ENCODE results near the gene KRT16.

The KRT16 gene

DNA sequence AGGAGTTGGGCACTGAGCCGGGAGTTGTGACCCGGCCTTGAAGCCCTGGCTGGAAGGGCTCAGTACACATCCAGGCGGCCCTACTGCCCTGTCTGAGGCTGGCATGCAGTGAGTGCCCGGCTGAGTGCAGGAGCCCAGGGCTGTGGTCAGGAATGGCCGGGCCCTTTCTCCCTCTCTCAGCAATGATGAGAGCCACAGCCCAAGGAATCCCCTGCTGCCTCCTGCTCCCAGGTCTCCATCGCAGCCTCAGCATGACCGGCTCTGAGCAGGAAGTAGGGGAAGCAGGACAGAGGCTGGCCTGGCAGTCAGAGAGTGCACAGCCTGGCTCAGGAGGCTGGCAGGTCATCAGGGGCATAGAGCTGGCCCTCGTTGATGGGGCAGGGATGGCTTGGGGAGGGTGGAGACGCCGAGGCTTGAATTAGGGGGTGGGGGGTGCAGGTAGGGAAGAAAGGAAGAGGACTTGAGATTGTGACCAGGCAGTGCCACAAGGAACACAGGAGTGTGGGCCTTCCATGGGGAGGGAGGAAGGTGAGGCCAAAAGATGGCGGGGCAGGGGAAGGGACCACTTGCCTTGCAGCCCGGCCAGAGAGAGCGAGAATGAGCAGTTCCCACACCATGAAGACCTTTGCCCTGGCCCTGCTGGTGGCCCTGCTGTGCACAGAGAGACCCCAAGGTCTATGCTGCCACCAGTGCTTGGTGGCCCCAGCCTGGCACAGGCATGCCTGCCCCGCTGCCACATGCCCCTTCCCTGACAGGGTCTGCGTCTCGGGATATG is 43.9 kb upstream of the KRT16 start:
- Histone ChIP-seq H3K27ac (ENCODE audit: insufficient read depth in 1 of 2, low read depth in 1 of 2, low read length in 2 of 2, poor library complexity in 1 of 2, severe bottlenecking in 2 of 2) (no peak overlapping the region), H3K4me1 (ENCODE audit: control extremely low read depth in 1 of 4, control insufficient read depth in 4 of 4, insufficient read depth in 4 of 4, low read length in 3 of 4) (peaks cover 0 to 20% (median 11%) of the 10 kb centered on the region in 4 experiments), H3K36me3 (ENCODE audit: control insufficient read depth in 4 of 4, insufficient read depth in 4 of 4, low read length in 3 of 4) (no peaks in the 10 kb centered on the region), H3K9me3 (ENCODE audit: control extremely low read depth in 1 of 5, control insufficient read depth in 4 of 5, insufficient read depth in 2 of 5, low read depth in 1 of 5, low read length in 4 of 5) (no peaks in the 10 kb centered on the region), H3K4me3 (ENCODE audit: control insufficient read depth in 1 of 7, extremely low read depth in 1 of 7, insufficient read depth in 4 of 7, low read depth in 2 of 7, low read length in 6 of 7) (no peak overlapping the region), H3K27me3 (replicated peaks in 2 of 5; ENCODE audit: control insufficient read depth in 4 of 5, insufficient read depth in 5 of 5, low read length in 4 of 5) (no peaks in the 10 kb centered on the region)
- 97% methylated on average over 11 of the region's 16 CpGs for WGBS (ENCODE audit: insufficient coverage)
- DNase-seq = no peak
- ChIA-PET CTCF (interaction anchor here (1.1 kb wide), 1 partner anchor 12 kb away, joined by 3 read pairs; no protein-coding TSS in a partner anchor), POLR2A (no interaction called here)

DNA sequence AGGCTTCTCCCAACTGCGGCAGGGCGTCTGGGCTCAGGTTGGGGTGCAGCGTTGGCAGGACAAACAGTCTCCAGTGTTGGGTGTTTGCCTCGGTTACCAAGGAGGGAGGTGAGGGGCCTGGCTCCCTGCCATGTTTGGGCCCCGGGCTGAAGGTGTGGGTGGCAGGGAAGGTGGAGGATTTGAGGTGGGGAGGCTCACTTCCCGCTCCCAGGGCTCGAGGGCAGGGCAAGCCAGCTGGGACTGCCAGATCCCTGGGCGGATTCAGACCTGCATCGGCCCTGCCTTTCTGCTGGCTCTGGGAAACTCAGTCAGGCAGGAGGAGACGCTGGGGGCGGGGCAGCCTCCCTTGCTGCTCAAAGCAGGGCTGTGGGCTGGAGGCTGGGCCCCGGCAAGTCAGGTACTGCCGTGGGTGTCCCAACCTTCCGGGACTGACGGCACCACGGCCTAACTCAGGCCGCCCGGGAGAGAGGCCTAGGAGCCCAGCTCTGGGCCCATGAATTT is 43.1 kb upstream of the KRT16 start:
- 85% methylated on average over 13 of the region's 18 CpGs for WGBS (ENCODE audit: insufficient coverage)
- Histone ChIP-seq H3K4me1 (ENCODE audit: control extremely low read depth in 1 of 4, control insufficient read depth in 4 of 4, insufficient read depth in 4 of 4, low read length in 3 of 4) (peaks cover 0 to 20% (median 11%) of the 10 kb centered on the region in 4 experiments), H3K9me3 (ENCODE audit: control extremely low read depth in 1 of 5, control insufficient read depth in 4 of 5, insufficient read depth in 2 of 5, low read depth in 1 of 5, low read length in 4 of 5) (no peaks in the 10 kb centered on the region), H3K4me3 (ENCODE audit: control insufficient read depth in 1 of 7, extremely low read depth in 1 of 7, insufficient read depth in 4 of 7, low read depth in 2 of 7, low read length in 6 of 7) (no peak overlapping the region), H3K36me3 (ENCODE audit: control insufficient read depth in 4 of 4, insufficient read depth in 4 of 4, low read length in 3 of 4) (no peaks in the 10 kb centered on the region), H3K27me3 (replicated peaks in 2 of 5; ENCODE audit: control insufficient read depth in 4 of 5, insufficient read depth in 5 of 5, low read length in 4 of 5) (no peaks in the 10 kb centered on the region), H3K27ac (ENCODE audit: insufficient read depth in 1 of 2, low read depth in 1 of 2, low read length in 2 of 2, poor library complexity in 1 of 2, severe bottlenecking in 2 of 2) (no peak overlapping the region)
- ChIA-PET CTCF (interaction anchor here (1.1 kb wide), 1 partner anchor 12 kb away, joined by 3 read pairs; no protein-coding TSS in a partner anchor), POLR2A (no interaction called here)
- no peak for DNase-seq

DNA sequence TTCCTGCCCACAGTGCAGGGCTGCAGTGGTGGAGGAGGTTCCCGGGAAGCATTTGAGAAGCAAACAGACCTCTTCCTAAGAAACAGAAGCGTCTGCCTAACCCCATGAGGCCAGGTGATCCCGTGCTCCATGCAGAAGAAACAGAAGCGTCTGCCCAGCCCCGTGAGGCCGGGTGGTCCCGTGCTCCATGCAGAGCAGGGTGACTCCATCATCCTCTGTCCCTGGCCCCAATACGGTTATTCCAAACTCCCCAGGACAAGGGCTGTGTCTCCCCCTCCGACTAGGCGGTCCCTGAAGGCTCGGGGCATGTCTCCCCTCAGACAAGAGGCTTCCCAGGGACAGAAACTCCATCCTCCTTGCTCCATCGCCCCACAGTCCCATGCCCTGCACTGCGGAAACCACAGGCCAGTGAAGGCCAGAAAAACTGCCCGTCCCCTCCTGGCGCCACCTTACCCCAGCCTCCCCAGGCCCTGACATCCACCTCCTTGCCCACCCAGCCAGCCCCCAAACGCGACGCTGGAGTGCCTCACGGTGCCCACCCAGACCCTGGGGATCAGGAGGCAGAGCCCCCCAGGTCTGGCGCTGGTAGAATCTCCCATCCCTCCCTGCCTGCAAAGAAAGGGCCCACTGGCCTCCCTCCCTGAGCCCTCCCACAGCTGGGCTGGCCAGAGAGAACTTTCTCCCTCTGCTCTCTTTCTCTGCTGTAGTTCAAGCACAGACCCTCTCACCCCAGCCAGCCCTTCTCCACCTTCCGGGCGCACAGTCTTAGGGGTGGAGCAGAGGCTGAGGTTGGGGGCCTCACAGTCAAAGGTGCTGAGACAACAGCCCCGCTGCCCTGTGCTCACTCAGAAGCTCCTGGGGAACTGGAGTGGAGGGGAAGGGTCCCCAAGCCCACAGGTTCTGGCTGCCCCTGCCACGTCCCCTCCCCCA is 42.4 kb upstream of the KRT16 start:
- no peak overlapping the region for H3K27ac ChIP-seq (ENCODE audit: insufficient read depth in 1 of 2, low read depth in 1 of 2, low read length in 2 of 2, poor library complexity in 1 of 2, severe bottlenecking in 2 of 2)

DNA sequence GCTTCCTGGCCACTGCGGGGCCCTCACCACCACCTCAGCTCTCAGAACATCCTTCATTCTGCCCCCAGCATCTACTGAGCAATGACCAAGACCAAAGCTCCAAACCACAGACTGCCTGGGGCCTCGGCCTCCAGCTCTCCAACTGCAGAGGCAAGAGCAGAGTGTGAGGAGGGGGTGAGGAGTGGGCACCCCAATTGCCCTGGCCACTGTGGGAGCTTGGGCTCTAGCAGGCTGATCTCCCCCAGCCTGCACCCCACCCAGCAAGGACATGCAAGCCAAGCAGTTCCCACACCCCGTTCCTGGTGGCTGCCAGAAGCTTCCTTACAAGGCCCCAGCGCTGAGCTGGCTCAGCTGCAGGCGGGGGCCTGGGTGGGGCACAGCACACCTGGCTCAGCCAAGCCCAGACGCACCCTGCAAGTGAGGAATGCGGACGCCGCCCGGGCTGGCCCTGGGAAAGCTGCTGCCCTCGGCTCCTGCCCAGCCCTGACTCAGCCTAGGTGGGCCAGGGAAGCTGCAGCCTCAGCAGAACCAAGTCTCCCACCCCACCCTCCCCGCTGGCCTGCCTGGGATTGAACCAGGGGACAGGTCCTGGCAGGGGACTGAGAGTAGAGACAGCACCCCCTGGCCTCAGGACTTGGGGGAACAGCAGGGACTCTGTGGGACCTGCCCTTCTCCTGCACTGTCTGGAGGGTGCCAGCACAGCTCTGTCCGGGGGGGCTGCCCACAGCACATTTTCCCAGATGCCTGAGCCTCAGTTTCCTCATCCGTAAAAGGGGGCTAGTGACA is 41.5 kb upstream of the KRT16 start:
- H3K4me3 ChIP-seq (ENCODE audit: control insufficient read depth in 1 of 7, extremely low read depth in 1 of 7, insufficient read depth in 4 of 7, low read depth in 2 of 7, low read length in 6 of 7) = no peak overlapping the region
- peaks cover 0 to 19% (median 11%) of the 10 kb centered on the region in 4 experiments for H3K4me1 ChIP-seq (ENCODE audit: control extremely low read depth in 1 of 4, control insufficient read depth in 4 of 4, insufficient read depth in 4 of 4, low read length in 3 of 4)
- no peaks in the 10 kb centered on the region for H3K9me3 ChIP-seq (ENCODE audit: control extremely low read depth in 1 of 5, control insufficient read depth in 4 of 5, insufficient read depth in 2 of 5, low read depth in 1 of 5, low read length in 4 of 5)
- DNase-seq = no peak
- H3K27ac ChIP-seq (ENCODE audit: insufficient read depth in 1 of 2, low read depth in 1 of 2, low read length in 2 of 2, poor library complexity in 1 of 2, severe bottlenecking in 2 of 2) = no peak overlapping the region
- CTCF ChIA-PET = interaction anchor here (7.8 to 10.7 kb wide), 2 partner anchors 11 to 104 kb away, joined by 98 to 239 read pairs; no protein-coding TSS in a partner anchor
- H3K27me3 ChIP-seq (replicated peaks in 2 of 5; ENCODE audit: control insufficient read depth in 4 of 5, insufficient read depth in 5 of 5, low read length in 4 of 5) = no peaks in the 10 kb centered on the region
- H3K36me3 ChIP-seq (ENCODE audit: control insufficient read depth in 4 of 4, insufficient read depth in 4 of 4, low read length in 3 of 4) = no peaks in the 10 kb centered on the region
- 96% methylated on average over 11 of the region's 14 CpGs for WGBS (ENCODE audit: insufficient coverage)
- POLR2A ChIA-PET = no interaction called here

More for the DNA sequence above, 42.4 kb upstream of the KRT16 start:
- no peak overlapping the region for H3K4me3 ChIP-seq (ENCODE audit: control insufficient read depth in 1 of 7, extremely low read depth in 1 of 7, insufficient read depth in 4 of 7, low read depth in 2 of 7, low read length in 6 of 7)
- peaks cover 0 to 20% (median 11%) of the 10 kb centered on the region in 4 experiments for H3K4me1 ChIP-seq (ENCODE audit: control extremely low read depth in 1 of 4, control insufficient read depth in 4 of 4, insufficient read depth in 4 of 4, low read length in 3 of 4)
- DNase-seq = no peak
- POLR2A ChIA-PET = no interaction called here
- H3K27me3 ChIP-seq (replicated peaks in 2 of 5; ENCODE audit: control insufficient read depth in 4 of 5, insufficient read depth in 5 of 5, low read length in 4 of 5) = no peaks in the 10 kb centered on the region
- H3K9me3 ChIP-seq (ENCODE audit: control extremely low read depth in 1 of 5, control insufficient read depth in 4 of 5, insufficient read depth in 2 of 5, low read depth in 1 of 5, low read length in 4 of 5) = no peaks in the 10 kb centered on the region
- CTCF ChIA-PET = interaction anchor here (1.1 to 10.7 kb wide), 3 partner anchors 10 to 105 kb away, joined by 3 to 239 read pairs (median 98); no protein-coding TSS in a partner anchor
- WGBS (ENCODE audit: insufficient coverage) = 98% methylated on average over 18 of the region's 24 CpGs
- no peaks in the 10 kb centered on the region for H3K36me3 ChIP-seq (ENCODE audit: control insufficient read depth in 4 of 4, insufficient read depth in 4 of 4, low read length in 3 of 4)

DNA sequence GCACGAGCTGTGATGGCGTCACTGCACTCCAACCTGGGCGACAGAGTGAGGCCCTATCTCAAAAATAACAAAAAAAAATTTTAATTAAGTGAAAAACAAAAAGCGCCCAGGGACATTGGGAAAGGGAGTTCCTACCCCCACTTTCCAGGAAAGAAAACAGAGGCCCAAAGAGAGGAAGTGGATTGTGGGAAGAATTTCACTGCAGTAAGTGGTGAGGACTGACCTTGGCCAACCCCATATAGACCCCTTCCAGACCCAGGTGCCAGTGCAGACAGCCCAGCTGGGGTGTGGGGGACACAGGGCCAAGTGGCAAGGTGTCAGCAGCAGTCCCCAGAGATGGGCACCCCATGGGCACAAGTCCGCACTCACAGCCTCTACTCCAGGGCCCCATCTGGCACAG is 40.9 kb upstream of the KRT16 start:
- H3K27me3 ChIP-seq (replicated peaks in 2 of 5; ENCODE audit: control insufficient read depth in 4 of 5, insufficient read depth in 5 of 5, low read length in 4 of 5) = no peaks in the 10 kb centered on the region
- no peaks in the 10 kb centered on the region for H3K9me3 ChIP-seq (ENCODE audit: control extremely low read depth in 1 of 5, control insufficient read depth in 4 of 5, insufficient read depth in 2 of 5, low read depth in 1 of 5, low read length in 4 of 5)
- DNase-seq = no peak
- WGBS (ENCODE audit: insufficient coverage) = no CpG with 5 or more reads among the region's 5 CpGs
- H3K36me3 ChIP-seq (ENCODE audit: control insufficient read depth in 4 of 4, insufficient read depth in 4 of 4, low read length in 3 of 4) = no peaks in the 10 kb centered on the region
- no peak overlapping the region for H3K4me3 ChIP-seq (ENCODE audit: control insufficient read depth in 1 of 7, extremely low read depth in 1 of 7, insufficient read depth in 4 of 7, low read depth in 2 of 7, low read length in 6 of 7)
- POLR2A ChIA-PET = no interaction called here
- peaks cover 0 to 17% (median 15%) of the 10 kb centered on the region in 4 experiments for H3K4me1 ChIP-seq (ENCODE audit: control extremely low read depth in 1 of 4, control insufficient read depth in 4 of 4, insufficient read depth in 4 of 4, low read length in 3 of 4)
- CTCF ChIA-PET = interaction anchor here (0.7 to 10.7 kb wide), 4 partner anchors 12 to 801 kb away, joined by 3 to 239 read pairs (median 51); no protein-coding TSS in a partner anchor
- no peak overlapping the region for H3K27ac ChIP-seq (ENCODE audit: insufficient read depth in 1 of 2, low read depth in 1 of 2, low read length in 2 of 2, poor library complexity in 1 of 2, severe bottlenecking in 2 of 2)

DNA sequence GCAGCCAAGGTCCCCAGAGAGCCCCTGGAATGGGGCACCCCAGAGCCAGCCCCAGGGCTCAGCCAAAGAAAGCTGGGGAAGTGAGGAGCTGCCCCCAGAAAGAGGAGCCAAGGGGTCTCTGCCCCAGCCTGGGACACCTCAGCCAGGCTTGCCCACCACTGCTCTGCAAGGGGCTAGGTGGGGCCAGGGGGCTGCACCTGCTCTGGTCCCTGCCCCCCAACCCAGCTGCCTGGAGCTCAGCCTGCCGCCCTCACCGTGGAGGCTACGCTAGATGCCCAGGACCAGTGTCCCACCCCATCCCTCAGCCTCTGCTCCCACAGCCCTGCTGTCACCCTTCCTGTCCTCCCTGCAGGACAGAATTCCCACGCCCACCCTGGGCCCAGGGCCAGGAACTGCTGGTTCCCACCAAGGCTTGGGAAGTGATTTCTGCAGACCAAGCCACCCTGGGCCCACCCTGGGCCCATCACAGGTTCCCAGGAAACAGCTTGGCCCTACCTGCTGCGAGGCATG is 39.9 kb upstream of the KRT16 start:
- ChIA-PET CTCF (interaction anchor here (1.0 to 10.7 kb wide), 3 partner anchors 12 to 801 kb away, joined by 4 to 239 read pairs (median 98); no protein-coding TSS in a partner anchor), POLR2A (no interaction called here)
- Histone ChIP-seq H3K27me3 (replicated peaks in 2 of 5; ENCODE audit: control insufficient read depth in 4 of 5, insufficient read depth in 5 of 5, low read length in 4 of 5) (no peaks in the 10 kb centered on the region), H3K4me3 (ENCODE audit: control insufficient read depth in 1 of 7, extremely low read depth in 1 of 7, insufficient read depth in 4 of 7, low read depth in 2 of 7, low read length in 6 of 7) (no peak overlapping the region), H3K36me3 (ENCODE audit: control insufficient read depth in 4 of 4, insufficient read depth in 4 of 4, low read length in 3 of 4) (no peaks in the 10 kb centered on the region), H3K27ac (ENCODE audit: insufficient read depth in 1 of 2, low read depth in 1 of 2, low read length in 2 of 2, poor library complexity in 1 of 2, severe bottlenecking in 2 of 2) (no peak overlapping the region), H3K9me3 (ENCODE audit: control extremely low read depth in 1 of 5, control insufficient read depth in 4 of 5, insufficient read depth in 2 of 5, low read depth in 1 of 5, low read length in 4 of 5) (no peaks in the 10 kb centered on the region), H3K4me1 (ENCODE audit: control extremely low read depth in 1 of 4, control insufficient read depth in 4 of 4, insufficient read depth in 4 of 4, low read length in 3 of 4) (peaks cover 0 to 19% (median 18%) of the 10 kb centered on the region in 4 experiments)
- WGBS (ENCODE audit: insufficient coverage) = 92% methylated on average over 4 of the region's 5 CpGs
- DNase-seq = no peak
